ENCODE data around the gene FRMD4A. TPM values are rescaled to one million over a fixed set of nuclear protein-coding genes. Genes with fewer than 3 reads are reported as not detected.

The FRMD4A gene
- total RNA-seq, 2 experiments from 2014 or later = 7.1 to 7.2 TPM

DNA sequence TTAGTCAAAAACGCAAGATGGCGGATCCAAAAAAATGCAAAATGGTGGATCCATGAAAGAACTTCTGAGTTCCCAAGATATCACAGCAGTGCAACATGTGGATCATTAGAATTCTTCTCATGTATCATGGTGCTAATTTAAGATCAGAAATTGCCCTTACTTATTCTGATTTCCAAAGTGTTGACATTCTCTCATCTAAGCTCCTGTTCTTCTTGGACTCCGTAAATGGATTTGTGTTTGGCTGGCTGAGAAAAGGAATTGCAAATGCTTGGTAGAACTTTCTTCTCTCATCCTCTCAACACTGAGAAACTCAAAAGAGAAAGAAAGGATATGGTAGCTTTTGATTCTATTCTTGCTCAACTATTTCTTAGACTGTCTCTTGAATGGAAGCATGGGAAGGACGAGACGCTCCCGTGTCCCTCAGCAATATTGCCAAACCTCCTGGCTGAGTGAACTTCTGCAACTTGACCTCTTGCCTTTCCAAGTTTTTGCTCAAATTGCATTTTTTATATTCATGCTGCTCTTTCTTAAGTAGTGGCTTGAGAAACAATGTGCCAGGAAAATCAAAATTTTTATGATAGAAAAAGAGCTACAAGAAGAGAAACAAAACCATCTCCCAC is 44.7 kb downstream of the FRMD4A start:
- H3K9me3 Mint-ChIP-seq = peaks cover 13% of the 10 kb centered on the region
- no peak overlapping the region for H3K4me3 Mint-ChIP-seq
- H3K27ac Mint-ChIP-seq = no peak overlapping the region
- H3K27me3 Mint-ChIP-seq = peaks cover 21% of the 10 kb centered on the region
- no peaks in the 10 kb centered on the region for H3K36me3 Mint-ChIP-seq
- no peak for DNase-seq
- no peaks in the 10 kb centered on the region for H3K4me1 Mint-ChIP-seq

DNA sequence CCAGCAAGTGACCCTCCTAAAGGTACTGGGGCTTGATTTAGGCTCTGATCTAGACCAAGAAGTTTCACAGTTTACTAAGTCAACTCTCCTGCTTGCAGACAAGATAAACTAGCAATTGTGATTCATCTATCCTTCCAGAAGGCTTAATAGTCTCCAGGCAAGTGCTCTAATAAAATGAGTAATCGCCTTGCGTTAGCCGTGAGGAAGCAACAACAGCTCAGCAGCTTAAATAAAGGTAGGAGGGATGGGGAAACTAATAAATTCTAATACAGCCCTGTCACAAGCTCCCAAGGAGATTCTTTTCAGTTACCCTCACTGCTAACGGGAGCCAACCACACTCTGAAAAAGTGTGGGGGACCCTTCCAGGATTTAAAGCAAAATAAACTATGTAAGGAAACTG is 48.4 kb downstream of the FRMD4A start:
- Mint-ChIP-seq H3K4me3 (no peak overlapping the region), H3K4me1 (no peaks in the 10 kb centered on the region), H3K36me3 (no peaks in the 10 kb centered on the region), H3K27me3 (peaks cover 16% of the 10 kb centered on the region), H3K9me3 (peaks cover 2% of the 10 kb centered on the region), H3K27ac (no peak overlapping the region)
- no peak for DNase-seq

DNA sequence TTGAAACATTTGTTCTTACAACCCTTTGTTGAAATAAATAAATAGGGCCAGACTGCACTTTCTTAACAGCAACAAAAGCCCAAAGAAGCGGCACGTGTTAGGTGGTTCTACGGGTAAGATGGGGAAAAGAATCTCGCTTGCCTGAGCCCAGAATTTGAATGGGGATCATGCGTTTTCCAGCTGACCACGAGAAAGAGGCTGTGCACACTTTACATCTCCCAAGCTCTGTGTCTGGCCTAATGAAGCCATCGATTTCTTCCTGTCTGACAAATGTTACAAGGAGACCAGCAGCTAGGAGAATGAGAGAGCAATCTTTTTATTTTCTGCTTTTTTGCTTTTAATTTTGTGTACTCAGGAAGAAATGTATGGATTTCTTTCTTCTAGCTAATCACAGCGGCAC is 52.2 kb downstream of the FRMD4A start:
- peaks cover 6% of the 10 kb centered on the region for H3K27me3 Mint-ChIP-seq
- no peak overlapping the region for H3K27ac Mint-ChIP-seq
- H3K4me1 Mint-ChIP-seq = no peaks in the 10 kb centered on the region
- no peaks in the 10 kb centered on the region for H3K36me3 Mint-ChIP-seq
- no peak overlapping the region for H3K4me3 Mint-ChIP-seq
- no peaks in the 10 kb centered on the region for H3K9me3 Mint-ChIP-seq
- no peak for DNase-seq

DNA sequence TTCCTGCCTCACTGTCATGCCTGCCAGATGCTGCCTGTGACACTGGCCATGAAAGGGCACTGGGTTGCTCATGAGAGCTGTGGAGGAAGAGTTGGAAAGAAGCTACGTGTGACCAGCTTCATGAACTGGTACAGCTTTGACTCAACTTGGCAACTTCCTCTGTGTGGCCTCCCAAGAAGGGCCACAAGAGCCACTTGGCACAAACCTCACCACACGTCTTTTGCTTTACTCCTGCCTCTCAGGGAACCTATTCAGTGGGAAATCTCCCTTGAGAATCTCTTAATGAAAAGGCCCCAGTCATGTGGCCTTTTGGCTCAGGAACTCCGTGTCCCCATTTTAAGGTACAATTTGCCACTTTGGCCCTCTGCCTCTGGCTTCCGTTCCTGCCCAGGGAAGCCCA is 54.5 kb downstream of the FRMD4A start:
- Mint-ChIP-seq H3K4me3 (no peak overlapping the region), H3K9me3 (no peaks in the 10 kb centered on the region), H3K36me3 (no peaks in the 10 kb centered on the region), H3K4me1 (no peaks in the 10 kb centered on the region), H3K27ac (no peak overlapping the region), H3K27me3 (peaks cover 6% of the 10 kb centered on the region)
- DNase-seq = no peak

DNA sequence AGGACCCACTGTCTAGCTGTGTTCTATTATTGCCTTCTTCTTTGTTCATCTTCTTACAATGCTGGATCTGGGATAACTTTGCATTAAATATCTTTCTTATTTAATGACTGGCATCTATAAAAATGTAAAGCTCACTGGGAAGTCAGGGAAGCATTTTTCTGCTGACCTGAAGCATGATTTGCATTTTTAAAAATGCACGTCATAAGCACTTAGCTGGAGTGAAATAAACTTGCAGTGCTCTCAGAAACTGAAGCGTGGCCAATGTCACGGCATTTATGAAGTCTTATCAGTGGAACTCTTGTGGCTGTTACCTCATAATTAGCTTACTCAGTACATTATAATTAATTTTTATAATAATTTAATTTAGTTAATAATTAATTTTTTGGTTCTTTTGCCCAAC is 59.1 kb downstream of the FRMD4A start:
- Mint-ChIP-seq H3K27me3 (no peaks in the 10 kb centered on the region), H3K4me3 (no peak overlapping the region), H3K9me3 (no peaks in the 10 kb centered on the region), H3K36me3 (no peaks in the 10 kb centered on the region), H3K4me1 (no peaks in the 10 kb centered on the region), H3K27ac (no peak overlapping the region)
- no peak for DNase-seq

DNA sequence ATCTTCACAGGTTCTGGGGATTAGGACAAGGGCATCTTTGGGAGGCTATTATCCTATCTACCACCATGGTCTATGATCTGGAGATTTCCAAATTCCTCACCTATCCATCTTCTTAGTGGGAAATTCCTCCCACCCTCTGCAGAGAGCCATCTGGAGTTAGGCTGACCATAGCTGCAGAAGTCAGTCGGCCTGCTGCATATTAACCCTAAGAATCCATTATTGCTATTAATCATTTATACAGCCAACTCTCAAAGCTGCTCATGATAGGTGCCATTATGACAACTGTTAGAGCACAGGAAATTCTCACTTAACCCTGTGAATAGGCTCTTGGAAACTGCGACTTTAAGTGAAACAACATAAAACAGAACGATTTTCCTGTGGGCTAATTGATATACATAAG is 60.4 kb downstream of the FRMD4A start:
- Mint-ChIP-seq H3K27ac (no peak overlapping the region), H3K4me3 (no peak overlapping the region), H3K9me3 (no peaks in the 10 kb centered on the region), H3K4me1 (no peaks in the 10 kb centered on the region), H3K36me3 (no peaks in the 10 kb centered on the region), H3K27me3 (no peaks in the 10 kb centered on the region)
- no peak for DNase-seq

DNA sequence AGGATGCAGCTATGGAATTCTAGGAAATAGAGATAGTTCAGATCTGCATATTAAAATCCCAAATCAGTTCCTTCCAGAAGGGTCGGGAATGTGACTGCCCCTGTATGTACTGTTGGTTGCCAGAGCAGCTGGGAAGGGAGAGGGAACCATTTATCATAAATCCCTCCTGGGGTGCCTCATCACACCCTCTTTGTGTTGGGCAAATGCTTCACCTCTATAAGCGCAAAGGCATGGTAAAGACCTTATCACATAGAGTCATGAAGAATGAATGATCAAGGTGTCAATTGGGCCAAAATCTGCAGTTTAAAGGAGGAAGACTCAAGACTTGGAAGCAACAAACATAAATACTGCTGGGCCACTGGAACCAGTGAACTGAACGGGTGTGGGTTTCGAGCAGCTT is 65.0 kb downstream of the FRMD4A start:
- no peak overlapping the region for H3K27ac Mint-ChIP-seq
- H3K9me3 Mint-ChIP-seq = no peaks in the 10 kb centered on the region
- H3K36me3 Mint-ChIP-seq = no peaks in the 10 kb centered on the region
- H3K4me1 Mint-ChIP-seq = no peaks in the 10 kb centered on the region
- no peak for DNase-seq
- peaks cover 27% of the 10 kb centered on the region for H3K27me3 Mint-ChIP-seq
- no peak overlapping the region for H3K4me3 Mint-ChIP-seq

DNA sequence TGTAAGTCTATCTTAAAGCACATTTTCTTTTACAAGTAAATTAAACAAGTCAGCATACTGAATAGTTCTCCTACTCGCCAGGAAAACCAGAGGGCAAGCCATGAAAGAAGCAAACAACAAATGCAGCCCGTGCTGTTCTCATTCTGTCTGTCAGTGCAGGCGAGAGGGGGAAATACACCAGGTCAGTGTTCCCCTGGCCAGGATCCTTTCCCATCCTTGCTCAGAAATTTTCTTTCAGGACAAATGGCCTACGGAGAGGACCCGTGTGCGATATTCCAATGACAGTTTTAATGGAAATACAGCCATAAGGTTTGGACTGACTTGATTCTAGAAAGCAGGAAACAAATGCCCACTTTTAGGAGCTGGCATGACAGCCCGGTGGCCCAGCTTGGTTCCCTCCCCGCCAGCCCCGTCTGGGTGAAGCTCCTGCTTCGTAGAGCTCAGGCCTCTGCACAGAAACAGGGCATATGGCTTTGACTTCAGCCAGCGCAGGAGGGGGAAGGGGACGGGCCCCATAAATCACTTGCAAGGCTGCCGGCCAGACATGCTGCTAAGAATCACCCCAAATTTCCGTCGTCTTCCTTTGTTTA is 67.8 kb downstream of the FRMD4A start:
- Mint-ChIP-seq H3K4me1 (no peaks in the 10 kb centered on the region), H3K27me3 (peaks cover 36% of the 10 kb centered on the region), H3K36me3 (no peaks in the 10 kb centered on the region), H3K27ac (no peak overlapping the region), H3K4me3 (no peak overlapping the region), H3K9me3 (no peaks in the 10 kb centered on the region)
- no peak for DNase-seq

DNA sequence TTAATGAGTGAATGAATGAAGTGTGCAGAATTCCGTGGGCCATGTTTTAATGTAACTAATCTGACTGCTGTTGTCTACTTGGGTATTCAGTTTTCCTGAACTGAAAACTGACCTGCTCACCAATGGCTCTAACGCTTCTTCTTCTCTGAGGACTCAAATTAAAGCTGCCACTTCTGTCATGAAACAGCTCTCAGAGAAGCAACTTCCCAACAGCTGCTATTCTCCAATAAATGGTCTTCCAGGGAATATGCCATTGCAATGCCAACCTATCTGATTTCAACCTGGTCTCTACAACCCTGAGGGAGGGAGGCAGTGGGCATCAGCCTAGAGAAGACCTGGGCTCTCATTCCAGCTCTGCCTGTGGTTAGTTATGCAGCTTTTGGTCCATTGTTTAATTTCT is 69.4 kb downstream of the FRMD4A start:
- H3K4me1 Mint-ChIP-seq = no peaks in the 10 kb centered on the region
- H3K9me3 Mint-ChIP-seq = no peaks in the 10 kb centered on the region
- no peak overlapping the region for H3K27ac Mint-ChIP-seq
- DNase-seq = no peak
- no peaks in the 10 kb centered on the region for H3K36me3 Mint-ChIP-seq
- H3K27me3 Mint-ChIP-seq = peaks cover 36% of the 10 kb centered on the region
- H3K4me3 Mint-ChIP-seq = no peak overlapping the region

DNA sequence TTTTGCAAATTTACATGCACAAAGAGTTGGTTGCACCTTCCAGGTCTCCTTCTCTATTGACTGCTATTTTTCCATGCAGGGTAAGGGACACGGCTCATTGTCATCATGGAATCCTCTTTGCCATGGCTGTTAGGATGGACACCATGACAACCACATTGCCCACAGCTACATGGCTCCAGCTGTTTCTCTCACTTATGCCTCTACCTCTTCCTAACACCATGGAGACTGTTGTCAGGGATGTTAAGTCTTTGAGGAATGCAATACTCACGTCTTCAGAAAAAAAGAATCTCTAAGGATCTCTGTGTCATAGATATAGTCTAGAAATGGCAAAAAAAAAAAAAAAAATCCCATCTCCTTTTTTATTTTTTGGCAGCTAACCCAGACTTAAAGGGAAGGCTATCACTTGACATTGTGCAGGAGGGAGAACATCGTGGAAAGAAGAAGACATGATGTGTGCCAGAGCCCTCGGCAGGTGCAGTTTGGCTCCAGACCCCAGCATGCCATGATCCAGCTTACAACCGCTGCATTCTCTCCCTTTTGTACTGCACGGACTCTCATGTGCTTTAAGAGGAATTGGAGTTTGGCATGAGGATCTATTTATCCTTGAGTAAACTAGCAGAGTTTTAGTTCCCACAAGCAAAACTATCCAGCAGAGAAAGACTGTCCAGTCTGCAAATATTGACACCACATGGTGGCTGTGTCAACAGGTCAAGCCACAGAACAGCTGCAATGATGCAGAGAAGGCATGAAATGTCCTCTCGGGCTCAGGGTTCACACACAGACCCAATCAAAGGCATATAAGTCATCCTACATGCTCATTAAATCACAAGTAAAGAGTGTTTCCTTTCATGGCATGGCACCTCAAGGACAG is 70.8 kb downstream of the FRMD4A start:
- Mint-ChIP-seq H3K27me3 (peaks cover 39% of the 10 kb centered on the region), H3K4me1 (no peaks in the 10 kb centered on the region), H3K36me3 (no peaks in the 10 kb centered on the region), H3K27ac (no peak overlapping the region), H3K4me3 (no peak overlapping the region), H3K9me3 (no peaks in the 10 kb centered on the region)
- no peak for DNase-seq

DNA sequence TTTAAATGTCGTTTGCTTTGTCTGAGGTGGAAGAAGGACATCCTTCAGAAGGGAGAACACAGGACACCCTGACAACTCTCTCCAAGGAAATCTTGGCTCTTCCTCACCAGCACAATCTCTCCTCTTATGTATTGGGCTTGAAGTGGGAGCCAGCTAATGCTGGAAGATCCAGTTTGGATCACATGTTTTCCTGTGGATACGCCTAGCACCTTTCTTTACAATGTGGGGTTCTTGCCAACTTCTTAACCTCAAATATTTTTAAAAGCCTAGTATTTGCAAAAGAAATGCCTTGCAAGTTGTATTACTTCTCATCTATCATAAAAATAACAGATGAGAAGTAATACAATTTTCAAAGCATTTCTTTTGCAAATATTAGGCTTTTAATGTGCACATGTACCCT is 76.4 kb downstream of the FRMD4A start:
- Mint-ChIP-seq H3K36me3 (no peaks in the 10 kb centered on the region), H3K27ac (no peak overlapping the region), H3K27me3 (peaks cover 20% of the 10 kb centered on the region), H3K4me1 (no peaks in the 10 kb centered on the region), H3K9me3 (no peaks in the 10 kb centered on the region), H3K4me3 (no peak overlapping the region)
- no peak for DNase-seq

DNA sequence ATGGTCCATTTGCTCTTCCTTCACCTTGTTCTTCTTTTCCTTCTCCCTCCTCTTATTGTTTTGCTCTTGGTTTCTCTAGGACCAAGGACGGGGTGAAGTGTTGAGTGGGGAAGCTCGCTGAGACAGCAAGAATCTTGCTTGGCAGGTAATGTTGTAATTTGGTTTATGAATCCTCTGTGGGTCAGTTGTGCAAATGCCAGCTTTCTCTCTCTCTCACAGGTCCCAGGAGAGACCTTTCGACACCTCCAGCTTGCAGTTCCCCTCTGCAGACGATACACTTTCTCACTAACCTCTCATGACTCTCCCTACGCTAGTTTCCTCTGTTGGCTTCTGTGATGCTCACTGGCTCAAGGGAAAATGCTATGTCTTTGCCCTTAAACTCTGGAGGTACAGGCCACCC is 77.0 kb downstream of the FRMD4A start:
- no peaks in the 10 kb centered on the region for H3K9me3 Mint-ChIP-seq
- H3K4me1 Mint-ChIP-seq = no peaks in the 10 kb centered on the region
- H3K27me3 Mint-ChIP-seq = peaks cover 20% of the 10 kb centered on the region
- H3K36me3 Mint-ChIP-seq = no peaks in the 10 kb centered on the region
- no peak overlapping the region for H3K27ac Mint-ChIP-seq
- DNase-seq = no peak
- no peak overlapping the region for H3K4me3 Mint-ChIP-seq

DNA sequence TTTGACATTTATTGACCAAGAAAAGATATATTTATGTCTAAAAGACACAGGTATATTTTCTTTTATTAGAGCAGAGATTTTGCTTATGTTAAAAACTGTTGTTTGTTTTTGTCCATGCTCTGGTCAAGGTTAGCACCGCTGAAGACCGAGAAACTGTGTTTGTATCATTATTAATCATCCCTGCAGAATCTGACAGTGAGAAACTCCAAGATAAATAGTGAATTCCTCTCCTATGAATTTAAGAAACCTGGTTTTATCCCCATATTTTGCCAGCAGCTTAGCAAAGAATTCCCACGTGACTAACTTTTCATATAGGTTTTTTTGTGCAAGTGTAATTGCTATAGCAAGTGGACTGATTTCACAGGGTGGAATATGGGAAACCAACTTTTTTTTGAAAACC is 77.6 kb downstream of the FRMD4A start:
- DNase-seq = no peak
- Mint-ChIP-seq H3K9me3 (no peaks in the 10 kb centered on the region), H3K4me3 (no peak overlapping the region), H3K4me1 (no peaks in the 10 kb centered on the region), H3K27ac (no peak overlapping the region), H3K36me3 (no peaks in the 10 kb centered on the region), H3K27me3 (peaks cover 18% of the 10 kb centered on the region)

DNA sequence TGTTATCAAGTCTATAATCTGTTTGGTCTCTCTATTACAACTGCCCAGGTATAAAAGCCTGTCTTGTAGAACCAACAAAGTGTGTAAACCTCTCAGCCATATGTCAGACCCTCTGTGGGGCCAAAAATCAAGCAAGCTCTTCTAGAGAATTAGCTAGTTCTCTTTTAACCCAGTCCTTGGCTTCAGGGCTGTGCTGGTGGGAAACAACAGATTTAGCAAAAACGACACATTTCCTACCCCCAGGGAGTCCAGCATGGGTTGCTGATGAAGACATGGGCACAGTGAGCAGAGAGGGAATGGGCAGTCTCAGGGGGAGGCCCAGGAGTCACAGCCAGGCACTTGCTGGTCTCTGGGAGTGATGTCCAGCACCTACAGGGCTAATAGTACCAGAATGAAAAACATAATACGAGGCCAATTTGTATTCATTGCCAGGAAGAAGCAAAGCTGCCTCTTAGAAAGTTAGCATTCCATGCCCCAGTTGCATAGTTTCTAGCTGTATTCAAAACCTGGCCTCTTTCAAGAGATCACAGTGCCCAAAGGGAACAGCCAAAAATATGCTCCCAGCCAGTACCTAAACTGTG is 80.1 kb downstream of the FRMD4A start:
- no peaks in the 10 kb centered on the region for H3K9me3 Mint-ChIP-seq
- no peak overlapping the region for H3K4me3 Mint-ChIP-seq
- no peaks in the 10 kb centered on the region for H3K36me3 Mint-ChIP-seq
- H3K27ac Mint-ChIP-seq = no peak overlapping the region
- no peaks in the 10 kb centered on the region for H3K4me1 Mint-ChIP-seq
- no peak for DNase-seq
- H3K27me3 Mint-ChIP-seq = peaks cover 18% of the 10 kb centered on the region

DNA sequence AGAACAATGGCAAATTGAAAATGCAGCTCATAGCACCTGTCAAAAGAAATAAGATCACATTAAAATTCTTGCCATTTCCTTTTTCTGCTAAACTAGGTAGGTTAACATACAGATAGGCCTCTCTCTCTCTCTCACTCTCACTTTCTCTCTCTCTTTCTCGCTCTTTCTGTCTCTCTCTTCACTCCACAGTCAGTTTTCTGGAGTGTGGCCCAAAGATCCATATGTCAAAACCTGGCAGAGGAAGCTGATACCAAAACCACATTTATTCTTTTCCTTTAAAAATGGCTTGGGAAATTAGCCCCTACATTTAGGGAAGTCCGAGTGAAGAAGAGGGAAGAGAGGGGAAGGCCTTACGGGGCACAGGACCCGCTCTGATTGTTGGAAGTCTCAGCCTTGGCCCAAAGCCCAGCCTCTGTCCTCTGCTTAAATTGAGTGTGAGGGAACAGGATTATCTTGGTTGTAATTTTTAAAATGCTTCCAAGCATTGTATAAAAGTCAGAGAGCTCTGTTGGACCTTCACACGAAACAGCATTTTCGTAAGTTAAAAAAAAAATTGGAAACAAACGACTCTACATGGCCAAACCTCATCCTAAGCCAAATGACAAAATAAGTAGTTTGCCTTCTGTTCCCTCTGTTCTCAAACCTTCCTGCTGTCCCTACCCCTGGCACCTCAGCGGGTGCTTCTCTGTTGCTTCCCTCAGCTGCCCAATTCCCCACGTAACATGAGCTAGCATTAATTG is 83.2 kb downstream of the FRMD4A start:
- H3K27ac Mint-ChIP-seq = no peak overlapping the region
- no peaks in the 10 kb centered on the region for H3K36me3 Mint-ChIP-seq
- no peak overlapping the region for H3K4me3 Mint-ChIP-seq
- H3K4me1 Mint-ChIP-seq = no peaks in the 10 kb centered on the region
- H3K9me3 Mint-ChIP-seq = no peaks in the 10 kb centered on the region
- no peak for DNase-seq
- H3K27me3 Mint-ChIP-seq = peaks cover 3% of the 10 kb centered on the region
